SK-N-SH treated with all-trans-retinoic acid at 6 μM for 48 hours (cell line): Measurements from ENCODE around the gene KRTAP10-4.

Experiments used
- ATAC-seq: fragments of 200-7000 bp; cut with Tn5 transposase; 3 replicates; pipeline ENCODE4 v1.9.1; 2020; ENCODE audit warnings: mild to moderate bottlenecking, moderate library complexity
- ARNTL ChIP-seq: fragments of 450-650 bp; formaldehyde crosslinking; IDR thresholded peaks from 2 replicates; pipeline ENCODE4 v1.5.0; 2020; ENCODE audit warnings: low read depth, mild to moderate bottlenecking, moderate library complexity, borderline replicate concordance
- BACH2 ChIP-seq: fragments of 250-450 bp; sonication (Bioruptor Pico); IDR thresholded peaks from 2 replicates; pipeline ENCODE4 v1.9.0; 2021; ENCODE audit warnings: mild to moderate bottlenecking, borderline replicate concordance
- CREB5 ChIP-seq: fragments of 250-450 bp; sonication (Bioruptor Pico); IDR thresholded peaks from 2 replicates; pipeline ENCODE4 v1.5.1; 2020; ENCODE audit warnings: low read depth, mild to moderate bottlenecking, moderate library complexity
- CSDC2 ChIP-seq: fragments of 250-450 bp; sonication (Bioruptor Pico); IDR thresholded peaks from 2 replicates; pipeline ENCODE4 v1.5.0; 2020; ENCODE audit warnings: mild to moderate bottlenecking, moderate library complexity
- ESRRG ChIP-seq: fragments of 250-450 bp; sonication (Bioruptor Pico); IDR thresholded peaks from 2 replicates; pipeline ENCODE4 v1.6.1; 2021; ENCODE audit warnings: mild to moderate bottlenecking
- ISL1 ChIP-seq: fragments of 250-450 bp; sonication (Bioruptor Pico); IDR thresholded peaks from 2 replicates; pipeline ENCODE4 v2.1.2; 2022; ENCODE audit warnings: mild to moderate bottlenecking, moderate library complexity
- OSR1 ChIP-seq: fragments of 250-450 bp; sonication (Bioruptor Pico); IDR thresholded peaks from 2 replicates; pipeline ENCODE4 v1.8.0; 2022; ENCODE audit warnings: moderate library complexity, mild to moderate bottlenecking, inconsistent platforms
- PATZ1 ChIP-seq: fragments of 250-450 bp; sonication (Bioruptor Pico); IDR thresholded peaks from 2 replicates; pipeline ENCODE4 v1.8.0; 2020; ENCODE audit warnings: mild to moderate bottlenecking, moderate library complexity, borderline replicate concordance
- POU6F1 ChIP-seq: fragments of 250-450 bp; sonication (Bioruptor Pico); IDR thresholded peaks from 2 replicates; pipeline ENCODE4 v1.8.0; 2021; ENCODE audit warnings: low read depth, mild to moderate bottlenecking, moderate library complexity, borderline replicate concordance
- PPARA ChIP-seq: fragments of 250-450 bp; sonication (Bioruptor Pico); IDR thresholded peaks from 2 replicates; pipeline ENCODE4 v1.5.0; 2020; ENCODE audit warnings: mild to moderate bottlenecking, borderline replicate concordance
- RARB ChIP-seq: fragments of 250-450 bp; sonication (Bioruptor Pico); IDR thresholded peaks from 2 replicates; pipeline ENCODE4 v1.8.0; 2021; ENCODE audit warnings: mild to moderate bottlenecking, moderate library complexity
- SNAI2 ChIP-seq: fragments of 250-450 bp; sonication (Bioruptor Pico); IDR thresholded peaks from 2 replicates; pipeline ENCODE4 v1.5.0; 2020; ENCODE audit warnings: mild to moderate bottlenecking, moderate library complexity
- TCF4 ChIP-seq: fragments of 250-450 bp; sonication (Bioruptor Pico); IDR thresholded peaks from 2 replicates; pipeline ENCODE4 v1.8.0; 2021; ENCODE audit warnings: mild to moderate bottlenecking, moderate library complexity, borderline replicate concordance
- TOX ChIP-seq: fragments of 250-450 bp; sonication (Bioruptor Pico); IDR thresholded peaks from 2 replicates; pipeline ENCODE4 v1.8.0; 2021; ENCODE audit warnings: mild to moderate bottlenecking, moderate library complexity, borderline replicate concordance
- TSHZ2 ChIP-seq: fragments of 250-450 bp; sonication (Bioruptor Pico); IDR thresholded peaks from 2 replicates; pipeline ENCODE4 v1.5.0; 2020; ENCODE audit warnings: mild to moderate bottlenecking, moderate library complexity
- ZC3H10 ChIP-seq: fragments of 250-450 bp; sonication (Bioruptor Pico); IDR thresholded peaks from 2 replicates; pipeline ENCODE4 v1.5.1; 2021; ENCODE audit warnings: mild to moderate bottlenecking, moderate library complexity
- ZFP3 ChIP-seq: fragments of 250-450 bp; sonication (Bioruptor Pico); IDR thresholded peaks from 2 replicates; pipeline ENCODE4 v1.5.0; 2020; ENCODE audit warnings: mild to moderate bottlenecking, moderate library complexity
- ZFP30 ChIP-seq: fragments of 450-650 bp; formaldehyde crosslinking; IDR thresholded peaks from 2 replicates; pipeline ENCODE4 v1.5.0; 2022; ENCODE audit warnings: mild to moderate bottlenecking, moderate library complexity
- ZNF565 ChIP-seq: fragments of 450-650 bp; formaldehyde crosslinking; conservative IDR thresholded peaks from 2 replicates; pipeline ENCODE4 v1.5.0; 2020; ENCODE audit warnings: low read depth, mild to moderate bottlenecking, moderate library complexity
- ZNF8 ChIP-seq: fragments of 450-650 bp; formaldehyde crosslinking; IDR thresholded peaks from 2 replicates; pipeline ENCODE4 v1.5.0; 2020; ENCODE audit warnings: mild to moderate bottlenecking, moderate library complexity
- TF ChIP-seq, protein P1 (sequence below): fragments of 250-450 bp; sonication (Bioruptor Pico); IDR thresholded peaks from 2 replicates; pipeline ENCODE4 v1.5.1; 2021; ENCODE audit warnings: mild to moderate bottlenecking, moderate library complexity

Gene KRTAP10-4

GRCh38 chr21:44615911-44616590, 42.5 kb downstream of the KRTAP10-4 start:
- TF ChIP-seq ZFP30 (CRISPR knock-in tag) = no peak
- TF ChIP-seq RARB (CRISPR knock-in tag) = no peak
- no peak for TF ChIP-seq ZC3H10
- no peak for TF ChIP-seq ZNF8
- TF ChIP-seq, protein P1, sequence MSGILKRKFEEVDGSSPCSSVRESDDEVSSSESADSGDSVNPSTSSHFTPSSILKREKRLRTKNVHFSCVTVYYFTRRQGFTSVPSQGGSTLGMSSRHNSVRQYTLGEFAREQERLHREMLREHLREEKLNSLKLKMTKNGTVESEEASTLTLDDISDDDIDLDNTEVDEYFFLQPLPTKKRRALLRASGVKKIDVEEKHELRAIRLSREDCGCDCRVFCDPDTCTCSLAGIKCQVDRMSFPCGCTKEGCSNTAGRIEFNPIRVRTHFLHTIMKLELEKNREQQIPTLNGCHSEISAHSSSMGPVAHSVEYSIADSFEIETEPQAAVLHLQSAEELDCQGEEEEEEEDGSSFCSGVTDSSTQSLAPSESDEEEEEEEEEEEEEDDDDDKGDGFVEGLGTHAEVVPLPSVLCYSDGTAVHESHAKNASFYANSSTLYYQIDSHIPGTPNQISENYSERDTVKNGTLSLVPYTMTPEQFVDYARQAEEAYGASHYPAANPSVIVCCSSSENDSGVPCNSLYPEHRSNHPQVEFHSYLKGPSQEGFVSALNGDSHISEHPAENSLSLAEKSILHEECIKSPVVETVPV (CRISPR knock-in tag) = no peak
- no peak for TF ChIP-seq POU6F1 (CRISPR knock-in tag)
- no peak for TF ChIP-seq CREB5 (CRISPR knock-in tag)
- TF ChIP-seq CSDC2 (CRISPR knock-in tag) = no peak
- no peak for TF ChIP-seq TCF4 (CRISPR knock-in tag)
- TF ChIP-seq ESRRG (CRISPR knock-in tag) = no peak
- no peak for TF ChIP-seq PATZ1 (CRISPR knock-in tag)
- no peak for TF ChIP-seq ARNTL (CRISPR knock-in tag)
- TF ChIP-seq SNAI2 (CRISPR knock-in tag) = no peak
- TF ChIP-seq TSHZ2 (CRISPR knock-in tag) = no peak
- no peak for TF ChIP-seq ISL1 (CRISPR knock-in tag)
- no peak for TF ChIP-seq ZFP3 (CRISPR knock-in tag)
- no peak for TF ChIP-seq BACH2 (CRISPR knock-in tag)
- TF ChIP-seq PPARA = no peak
- TF ChIP-seq OSR1 = no peak
- no peak for ATAC-seq

DNA sequence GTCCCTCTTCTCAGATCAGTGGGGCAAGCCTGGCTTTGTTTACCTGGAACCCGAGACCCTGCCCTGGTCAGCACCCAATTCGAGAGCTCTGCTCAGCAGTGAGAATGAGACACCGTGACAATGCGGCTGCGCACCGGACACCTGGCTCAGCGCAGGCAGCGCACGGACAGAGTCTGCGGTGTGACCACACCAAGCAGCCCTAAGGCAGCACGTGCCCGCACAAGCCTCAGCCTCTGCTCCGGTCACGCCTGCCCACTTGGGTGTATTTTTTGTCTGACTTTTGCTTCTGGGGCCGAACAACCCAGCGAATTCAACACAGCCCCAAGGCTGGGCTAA, 43.0 kb downstream of the KRTAP10-4 start:
- ATAC-seq = no peak
- TF ChIP-seq ESRRG (CRISPR knock-in tag) = no peak
- no peak for TF ChIP-seq POU6F1 (CRISPR knock-in tag)
- no peak for TF ChIP-seq ISL1 (CRISPR knock-in tag)
- TF ChIP-seq, protein P1 (CRISPR knock-in tag) = no peak
- no peak for TF ChIP-seq TCF4 (CRISPR knock-in tag)
- no peak for TF ChIP-seq ZNF565 (CRISPR knock-in tag)
- no peak for TF ChIP-seq OSR1
- TF ChIP-seq TSHZ2 (CRISPR knock-in tag) = no peak
- no peak for TF ChIP-seq ZNF8
- TF ChIP-seq TOX (CRISPR knock-in tag) = no peak
- TF ChIP-seq CSDC2 (CRISPR knock-in tag) = no peak
- TF ChIP-seq CREB5 (CRISPR knock-in tag) = no peak
- TF ChIP-seq BACH2 (CRISPR knock-in tag) = no peak
- TF ChIP-seq ZFP30 (CRISPR knock-in tag) = no peak
- no peak for TF ChIP-seq PPARA
